Breast epithelium (tissue), 3 donors: ENCODE results near the gene MAU2.

Experiments
- POLR2A ChIP-seq: fragments of 450-650 bp; IDR thresholded peaks from one replicate; pipeline ENCODE4 v1.6.1; 2016; ENCODE audit warnings: antibody characterized with exemption, mild to moderate bottlenecking, moderate library complexity
- POLR2AphosphoS5 ChIP-seq, 3 donors: sonication (generic); formaldehyde crosslinking; IDR thresholded peaks; one replicate each; pipeline ENCODE4 v1.6.1; 2017; ENCODE audit warnings: antibody characterized with exemption in 3 of 3
- TF ChIP-seq, protein P1 (sequence below), 3 donors: fragments of 450-650 bp; IDR thresholded peaks; one replicate each; pipeline ENCODE4 v1.5.1; 2016 to 2017; ENCODE audit warnings: antibody characterized with exemption in 3 of 3, mild to moderate bottlenecking in 3 of 3, moderate library complexity in 3 of 3

DNA sequence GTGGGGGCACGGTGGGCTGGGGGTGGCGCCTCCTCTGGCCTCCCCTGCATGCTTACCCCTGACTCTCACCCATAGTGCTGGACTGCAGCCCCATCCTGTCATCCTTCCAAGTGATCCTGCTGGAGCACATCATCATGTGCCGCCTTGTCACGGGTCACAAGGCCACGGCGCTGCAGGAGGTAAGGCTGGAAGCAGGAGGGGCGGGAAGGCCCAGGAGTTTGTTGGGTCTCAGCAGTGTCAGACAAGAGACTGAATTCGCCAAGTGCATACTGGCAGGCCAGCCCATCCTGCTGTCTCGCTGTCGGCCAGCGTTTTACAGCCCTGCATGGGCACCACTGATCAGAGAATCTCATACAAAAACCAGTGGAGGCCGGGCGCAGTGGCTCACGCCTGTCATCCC is 23.1 kb downstream of the MAU2 start:
- TF ChIP-seq POLR2A = no peak
- TF ChIP-seq, protein P1, sequence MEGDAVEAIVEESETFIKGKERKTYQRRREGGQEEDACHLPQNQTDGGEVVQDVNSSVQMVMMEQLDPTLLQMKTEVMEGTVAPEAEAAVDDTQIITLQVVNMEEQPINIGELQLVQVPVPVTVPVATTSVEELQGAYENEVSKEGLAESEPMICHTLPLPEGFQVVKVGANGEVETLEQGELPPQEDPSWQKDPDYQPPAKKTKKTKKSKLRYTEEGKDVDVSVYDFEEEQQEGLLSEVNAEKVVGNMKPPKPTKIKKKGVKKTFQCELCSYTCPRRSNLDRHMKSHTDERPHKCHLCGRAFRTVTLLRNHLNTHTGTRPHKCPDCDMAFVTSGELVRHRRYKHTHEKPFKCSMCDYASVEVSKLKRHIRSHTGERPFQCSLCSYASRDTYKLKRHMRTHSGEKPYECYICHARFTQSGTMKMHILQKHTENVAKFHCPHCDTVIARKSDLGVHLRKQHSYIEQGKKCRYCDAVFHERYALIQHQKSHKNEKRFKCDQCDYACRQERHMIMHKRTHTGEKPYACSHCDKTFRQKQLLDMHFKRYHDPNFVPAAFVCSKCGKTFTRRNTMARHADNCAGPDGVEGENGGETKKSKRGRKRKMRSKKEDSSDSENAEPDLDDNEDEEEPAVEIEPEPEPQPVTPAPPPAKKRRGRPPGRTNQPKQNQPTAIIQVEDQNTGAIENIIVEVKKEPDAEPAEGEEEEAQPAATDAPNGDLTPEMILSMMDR (IDR thresholded peaks at IDR 0.05) = no peak
- TF ChIP-seq POLR2AphosphoS5 (IDR thresholded peaks at IDR 0.05) = no peak
